Spleen (tissue), 11 donors: ENCODE measurements around the gene RNF208. TPM values are rescaled to one million over a fixed set of nuclear protein-coding genes. Genes with fewer than 3 reads are reported as not detected.
"Not testable (repeated sequence)": the region's sequence is repeated elsewhere in the genome, so short reads cannot be mapped to it uniquely, and the experiment has no call there.

Experiments
- DNase-seq: peaks from one replicate; pipeline ENCODE4 v3.0.0-alpha.2; 2020
- H3K27ac ChIP-seq, 8 donors: fragments of 200-600 bp; sonication (generic) in 7 of 8; 1 replicate in 4 of 8; 2 replicates in 4 of 8; pipeline versions ENCODE4 v1.5.0 to v1.8.0; 2016 to 2021; ENCODE audit warnings: inconsistent platforms in 4 of 8, mild to moderate bottlenecking in 4 of 8, moderate library complexity in 1 of 8
- H3K27me3 ChIP-seq, 7 donors: fragments of 200-600 bp; sonication (generic) in 6 of 7; replicated peaks in 1 of 7; 1 replicate in 4 of 7; 2 replicates in 3 of 7; pipeline versions ENCODE4 v1.5.0 to v1.8.0; 2016 to 2021; ENCODE audit warnings: inconsistent platforms in 3 of 7, mild to moderate bottlenecking in 1 of 7
- H3K36me3 ChIP-seq, 6 donors: fragments of 200-600 bp; sonication (generic) in 5 of 6; 1 replicate in 4 of 6; 2 replicates in 2 of 6; pipeline versions ENCODE4 v1.5.0 to v1.8.0; 2016 to 2021; ENCODE audit warnings: inconsistent platforms in 2 of 6
- H3K4me1 ChIP-seq, 6 donors: fragments of 200-600 bp; sonication (generic) in 5 of 6; 1 replicate in 3 of 6; 2 replicates in 3 of 6; pipeline versions ENCODE4 v1.5.0 to v1.8.0; 2016 to 2021; ENCODE audit warnings: inconsistent platforms in 3 of 6
- H3K4me3 ChIP-seq, 8 donors: fragments of 200-600 bp; sonication (generic) in 7 of 8; 1 replicate in 4 of 8; 2 replicates in 4 of 8; pipeline versions ENCODE4 v1.5.0 to v1.8.0; 2016 to 2021; ENCODE audit warnings: inconsistent platforms in 4 of 8, mild to moderate bottlenecking in 4 of 8, moderate library complexity in 2 of 8
- H3K9me3 ChIP-seq, 8 donors: fragments of 200-600 bp; sonication (generic) in 7 of 8; 1 replicate in 4 of 8; 2 replicates in 4 of 8; pipeline versions ENCODE4 v1.5.0 to v1.8.0; 2016 to 2021; ENCODE audit warnings: inconsistent platforms in 4 of 8
- CTCF ChIP-seq, 11 experiments: fragments of 200-600 bp in 7 of 11; fragments of 450-650 bp in 4 of 11; sonication (generic) in 4 of 11; IDR thresholded peaks in 8 of 11; conservative IDR thresholded peaks in 3 of 11; 1 replicate in 7 of 11; 2 replicates in 4 of 11; pipeline versions ENCODE4 v1.4.0 to v1.8.0; 2016 to 2021; ENCODE audit warnings: antibody characterized with exemption in 11 of 11, inconsistent platforms in 4 of 11, mild to moderate bottlenecking in 1 of 11
- POLR2A ChIP-seq, 3 donors: fragments of 450-650 bp; IDR thresholded peaks; one replicate each; pipeline ENCODE4 v1.5.1; 2017; ENCODE audit warnings: antibody characterized with exemption in 3 of 3, mild to moderate bottlenecking in 1 of 3
- POLR2AphosphoS5 ChIP-seq, 3 donors: sonication (generic); formaldehyde crosslinking; IDR thresholded peaks; one replicate each; pipeline ENCODE4 v1.5.1; 2017; ENCODE audit warnings: antibody characterized with exemption in 3 of 3
- WGBS, 5 donors: extraction: QIAGEN DNeasy Blood & Tissue Kit in 3 of 5; methylation state at CpG; one replicate each; pipeline versions ENCODE4 v1.1.5 to v1.1.7; 2013 to 2018; 5-methylcytosine and 5-hydroxymethylcytosine counted together
- intact Hi-C: fragments of 100-400 bp; cut with DNase I; formaldehyde crosslinking; loops from one replicate; pipeline ENCODE4 v1.15.0; 2023; ENCODE audit warnings: low total_unique reads
- polyA plus RNA-seq, 3 donors: library from polyadenylated mRNA; stranded (reverse); fragments of 200-250 nt; gene quantifications; one replicate each; pipeline ENCODE4 v1.2.1, GENCODE V29; 2013
- total RNA-seq, 7 donors: library from RNA; depleted of rRNA in 3 of 7; stranded (reverse); fragments of >200 nt in 3 of 7; fragmentation: NEBNext Ultra II Directional in 4 of 7; extraction: Animal tissue kit (Norgen Biotek cat#: 25700) in 4 of 7; gene quantifications; one replicate each; pipeline versions ENCODE4 v1.1.0 to v1.2.1, GENCODE V29; 2016 to 2021
- donor health status: healthy with polysubstance abuse.
- donor health status: DM: no; HTN: no; CAD: no; lungs with moderate emphysema.
- donor health status: DM: no; HTN: no; CAD: no.
- donor health status: Bipolar disorder and iron deficiency.
- donor health status: healthy.
- donor health status: DM: no; HTN: no; CAD: no.
- donor health status: DM: yes; HTN: yes; CAD: no.

RNF208 gene
- total and polyA plus RNA-seq, 10 donors, result 1.2 to 6.2 (median 2.7) TPM

DNA sequence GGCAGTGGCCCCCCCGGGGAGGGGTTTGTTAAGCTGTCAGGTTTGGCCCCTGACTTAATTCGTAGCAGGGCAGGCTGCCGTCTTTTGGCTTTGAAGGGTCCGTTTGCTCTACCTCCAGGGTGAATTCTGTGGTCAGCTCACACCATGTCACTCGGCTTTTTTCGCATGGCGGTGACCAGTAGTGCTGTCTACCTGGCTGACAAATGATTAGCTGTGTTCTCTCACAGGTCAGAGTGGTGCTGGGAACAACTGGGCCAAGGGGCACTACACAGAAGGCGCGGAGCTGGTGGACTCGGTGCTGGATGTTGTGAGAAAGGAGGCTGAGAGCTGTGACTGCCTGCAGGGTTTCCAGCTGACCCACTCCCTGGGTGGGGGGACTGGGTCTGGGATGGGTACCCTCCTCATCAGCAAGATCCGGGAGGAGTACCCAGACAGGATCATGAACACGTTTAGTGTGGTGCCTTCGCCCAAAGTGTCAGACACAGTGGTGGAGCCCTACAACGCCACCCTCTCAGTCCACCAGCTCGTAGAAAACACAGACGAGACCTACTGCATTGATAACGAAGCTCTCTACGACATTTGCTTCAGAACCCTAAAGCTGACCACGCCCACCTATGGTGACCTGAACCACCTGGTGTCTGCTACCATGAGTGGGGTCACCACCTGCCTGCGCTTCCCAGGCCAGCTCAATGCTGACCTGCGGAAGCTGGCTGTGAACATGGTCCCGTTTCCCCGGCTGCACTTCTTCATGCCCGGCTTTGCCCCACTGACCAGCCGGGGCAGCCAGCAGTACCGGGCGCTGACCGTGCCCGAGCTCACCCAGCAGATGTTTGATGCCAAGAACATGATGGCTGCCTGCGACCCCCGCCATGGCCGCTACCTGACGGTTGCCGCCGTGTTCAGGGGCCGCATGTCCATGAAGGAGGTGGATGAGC, 20.5 kb upstream of the RNF208 start:
- H3K27ac ChIP-seq, result peak overlapping the region; percentile 74 to 99 (median 95)
- intact Hi-C loops, result no loop called here
- no peaks in the 10 kb centered on the region for H3K27me3 ChIP-seq
- no peaks in the 10 kb centered on the region for H3K9me3 ChIP-seq
- peaks cover 18 to 64% (median 52%) of the 10 kb centered on the region in 6 donors for H3K4me1 ChIP-seq
- peak overlapping the region; percentile 75 to 94 (median 81) for H3K4me3 ChIP-seq
- TF ChIP-seq POLR2A (IDR thresholded peaks at IDR 0.05) (no peak), CTCF (IDR thresholded peaks at IDR 0.05 in 8 of 11, conservative IDR thresholded peaks at IDR 0.05 in 3 of 11) (no peak), POLR2AphosphoS5 (IDR thresholded peaks at IDR 0.05) (peak in 1 of 3 donors; percentile 48)
- peaks cover 0 to 24% (median 18%) of the 10 kb centered on the region in 6 donors for H3K36me3 ChIP-seq
- DNase-seq, result no peak
- WGBS, 5 donors, result 79 to 87% (median 80%) methylated on average over 31 to 36 of the region's 36 CpGs

GRCh38 chr9:137241490-137242268, 19.6 kb upstream of the RNF208 start:
- Histone ChIP-seq H3K27me3 (no peaks in the 10 kb centered on the region), H3K4me3 (peak overlapping the region; percentile 75 to 94 (median 81)), H3K36me3 (peaks cover 0 to 24% (median 18%) of the 10 kb centered on the region in 6 donors), H3K9me3 (no peaks in the 10 kb centered on the region), H3K4me1 (peaks cover 18 to 73% (median 59%) of the 10 kb centered on the region in 6 donors), H3K27ac (peak overlapping the region; percentile 74 to 99 (median 95))
- peak; percentile 94 for DNase-seq
- WGBS, 5 donors, result 1 to 22% (median 4%) methylated on average over 12 to 83 of the region's 83 CpGs
- intact Hi-C loops, result no loop called here
- TF ChIP-seq POLR2AphosphoS5 (IDR thresholded peaks at IDR 0.05) (peak in 2 of 3 donors; percentile 22 to 41), POLR2A (IDR thresholded peaks at IDR 0.05) (no peak)

DNA sequence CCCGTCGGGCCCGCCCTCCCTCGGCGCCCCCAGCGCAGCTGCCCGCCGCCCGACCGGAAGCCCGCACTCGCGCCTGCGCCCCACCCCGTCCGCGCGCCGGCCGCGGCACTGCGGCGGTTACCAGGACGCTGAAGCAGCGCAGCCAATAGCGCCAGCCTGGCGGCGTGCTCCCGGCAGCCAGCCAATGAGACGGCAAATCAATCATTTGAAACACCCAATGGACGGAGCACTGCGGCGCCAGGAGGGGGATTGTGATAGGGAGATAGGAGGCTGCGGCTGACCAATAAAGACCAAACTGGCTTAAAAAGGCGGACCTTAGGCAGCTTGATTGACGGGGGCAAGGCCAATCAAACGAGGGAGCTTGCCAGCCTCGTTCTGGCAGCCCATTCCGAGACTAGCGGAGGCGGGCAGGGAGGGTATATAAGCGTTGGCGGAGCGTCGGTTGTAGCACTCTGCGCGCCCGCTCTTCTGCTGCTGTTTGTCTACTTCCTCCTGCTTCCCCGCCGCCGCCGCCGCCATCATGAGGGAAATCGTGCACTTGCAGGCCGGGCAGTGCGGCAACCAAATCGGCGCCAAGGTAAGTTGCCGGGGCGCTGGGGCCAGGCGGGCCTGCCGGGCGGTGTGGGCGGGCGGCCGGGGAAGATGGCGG, 18.9 kb upstream of the RNF208 start, which contains the start of gene TUBB4B:
Gene TUBB4B (plus strand): TSS at position 447 of the 649 bp plus-strand sequence. CDS start 74 bp downstream, at position 521.
- Histone ChIP-seq H3K9me3 (no peaks in the 10 kb centered on the region), H3K36me3 (peaks cover 0 to 24% (median 18%) of the 10 kb centered on the region in 6 donors), H3K27ac (peak within 1 kb of the TSS; percentile 92 to 99 (median 96)), H3K27me3 (peaks cover 0 to under 1% (median 0%) of the 10 kb centered on the region in 7 donors), H3K4me3 (peak within 1 kb of the TSS; percentile 75 to 94 (median 81)), H3K4me1 (peaks cover 25 to 80% (median 66%) of the 10 kb centered on the region in 6 donors)
- TF ChIP-seq CTCF (IDR thresholded peaks at IDR 0.05 in 8 of 11, conservative IDR thresholded peaks at IDR 0.05 in 3 of 11) (peak in 4 of 11 experiments; percentile 5 to 48 (median 30)), POLR2A (IDR thresholded peaks at IDR 0.05) (peak; percentile 100), POLR2AphosphoS5 (IDR thresholded peaks at IDR 0.05) (peak; percentile 100)
- intact Hi-C loops, result no loop called here
- peak; percentile 99 for DNase-seq
- WGBS, 5 donors, result 0 to 2% (median 1%) methylated on average over 42 to 67 of the region's 67 CpGs

DNA sequence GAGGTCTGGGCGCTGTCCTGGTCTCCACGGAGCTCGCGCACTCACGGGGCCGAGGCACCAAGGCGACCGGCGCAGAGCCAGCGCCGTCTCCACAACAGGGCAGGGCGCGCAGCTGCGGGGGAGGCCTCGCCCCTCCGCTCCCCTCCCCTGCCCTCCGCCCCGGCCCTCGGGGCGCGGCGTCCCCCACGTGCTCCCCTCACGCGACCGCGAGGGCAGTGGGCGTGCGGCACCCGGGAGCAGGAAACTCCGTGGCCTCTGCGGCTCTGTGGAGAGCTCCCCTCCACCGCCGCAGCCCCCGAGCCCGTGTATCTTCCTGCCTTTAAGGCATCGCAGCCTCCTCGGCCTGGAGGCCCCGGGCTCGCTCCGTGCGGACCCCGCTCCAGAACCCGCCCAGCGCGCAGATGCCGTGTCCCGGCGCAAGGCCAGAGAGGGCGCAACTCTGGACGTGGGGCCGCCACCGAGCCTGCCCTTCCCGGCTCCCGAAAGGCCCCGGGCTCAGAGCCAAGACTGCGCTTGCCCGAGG, 18.3 kb upstream of the RNF208 start:
- Histone ChIP-seq H3K4me1 (peaks cover 30 to 86% (median 72%) of the 10 kb centered on the region in 6 donors), H3K27ac (peak overlapping the region; percentile 92 to 99 (median 96)), H3K36me3 (peaks cover 0 to 24% (median 18%) of the 10 kb centered on the region in 6 donors), H3K27me3 (peaks cover 0 to 6% (median 0%) of the 10 kb centered on the region in 7 donors), H3K4me3 (peak overlapping the region; percentile 64 to 94 (median 80)), H3K9me3 (no peaks in the 10 kb centered on the region)
- DNase-seq, result no peak
- TF ChIP-seq CTCF (IDR thresholded peaks at IDR 0.05 in 8 of 11, conservative IDR thresholded peaks at IDR 0.05 in 3 of 11) (peak in 1 of 11 experiments; percentile 10), POLR2A (IDR thresholded peaks at IDR 0.05) (peak in 1 of 3 donors; percentile 39), POLR2AphosphoS5 (IDR thresholded peaks at IDR 0.05) (peak in 2 of 3 donors; percentile 30 to 33)
- intact Hi-C loops, result no loop called here
- WGBS, 5 donors, result 0 to 1% (median 0%) methylated on average over 10 to 58 of the region's 58 CpGs

- intact Hi-C loops, DNase-seq, H3K9me3 ChIP-seq: not testable (repeated sequence)
- Histone ChIP-seq H3K4me3 (peak overlapping the region; percentile 64 to 94 (median 80)), H3K36me3 (peaks cover 0 to 24% (median 18%) of the 10 kb centered on the region in 6 donors), H3K27ac (peak overlapping the region; percentile 92 to 99 (median 96)), H3K27me3 (peaks cover 0 to 13% (median 2%) of the 10 kb centered on the region in 7 donors), H3K4me1 (peaks cover 30 to 90% (median 79%) of the 10 kb centered on the region in 6 donors)
- WGBS, 5 donors, result 53 to 58% (median 54%) methylated on average over 24 to 27 of the region's 27 CpGs
These were observed 17.6 kb upstream of the RNF208 start for GRCh38 chr9:137239541-137240200.
